ENCODE measurements around the gene PDE9A.
"Not testable (repeated sequence)": the region's sequence is repeated elsewhere in the genome, so short reads cannot be mapped to it uniquely, and the experiment has no call there.

PDE9A gene

DNA sequence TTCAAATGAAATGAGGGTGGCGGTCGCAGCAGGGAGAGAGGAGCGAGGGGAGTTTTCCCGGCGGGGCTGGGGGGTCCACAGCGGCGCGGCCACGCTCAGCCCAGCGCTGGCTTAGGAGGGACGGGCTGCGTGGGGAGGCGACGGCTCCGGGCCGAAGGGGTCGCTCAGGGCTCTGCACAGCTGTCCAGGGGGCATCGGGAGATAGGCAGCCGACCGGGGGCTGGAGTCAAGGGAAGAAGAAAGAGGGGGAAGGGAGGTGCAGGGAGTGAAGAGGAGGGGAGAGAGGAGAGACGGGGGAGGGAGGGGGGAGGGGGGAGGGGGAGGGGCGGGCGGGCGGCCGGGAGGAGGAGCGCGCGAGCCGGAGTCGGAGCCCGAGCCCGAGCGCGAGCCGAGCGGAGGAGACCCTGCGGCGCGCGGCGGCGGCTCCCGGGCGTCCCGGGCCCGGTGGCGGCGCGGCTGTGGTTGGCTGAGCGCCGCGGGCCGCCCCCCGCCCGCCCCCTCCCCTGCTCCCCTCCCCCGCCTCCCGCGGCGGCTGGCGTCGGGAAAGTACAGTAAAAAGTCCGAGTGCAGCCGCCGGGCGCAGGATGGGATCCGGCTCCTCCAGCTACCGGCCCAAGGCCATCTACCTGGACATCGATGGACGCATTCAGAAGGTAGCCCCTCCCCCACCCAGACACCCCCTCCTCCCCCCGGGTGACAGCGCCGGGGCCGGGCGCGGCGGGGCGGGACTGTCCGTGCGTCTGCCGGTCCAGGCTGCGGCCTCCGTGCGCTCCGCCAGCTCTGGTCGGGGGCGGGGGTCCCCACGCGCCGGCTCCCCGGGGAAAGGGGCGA lies at the start of gene PDE9A:
Gene PDE9A, plus strand, starts transcription at position 391 of the 831 bp plus-strand sequence. Its CDS starts 194 bp downstream, at position 585.
- no peak for DNase-seq (ENCODE audit: low spot score)

DNA sequence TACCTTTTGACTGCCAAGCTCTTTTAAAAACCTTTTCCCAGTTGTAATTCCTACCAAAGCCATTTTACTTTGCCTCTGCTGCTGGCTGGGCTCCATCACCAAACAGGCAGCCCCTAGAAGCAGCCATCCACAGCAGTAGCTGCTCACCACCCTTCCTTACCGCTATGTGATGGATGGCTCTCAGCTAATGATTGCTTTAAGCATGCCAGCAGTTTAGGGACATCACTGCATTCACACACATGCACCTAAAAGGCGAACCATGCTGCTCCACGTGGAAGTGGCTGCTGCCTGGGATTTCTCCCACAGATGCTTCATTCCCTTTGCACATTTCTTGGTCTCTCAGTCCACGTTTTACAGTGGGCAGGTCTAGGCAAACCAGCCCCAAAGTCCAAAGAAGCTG lies 46.3 kb upstream of the PDE9A start:
- no peak for DNase-seq (ENCODE audit: low spot score)

DNA sequence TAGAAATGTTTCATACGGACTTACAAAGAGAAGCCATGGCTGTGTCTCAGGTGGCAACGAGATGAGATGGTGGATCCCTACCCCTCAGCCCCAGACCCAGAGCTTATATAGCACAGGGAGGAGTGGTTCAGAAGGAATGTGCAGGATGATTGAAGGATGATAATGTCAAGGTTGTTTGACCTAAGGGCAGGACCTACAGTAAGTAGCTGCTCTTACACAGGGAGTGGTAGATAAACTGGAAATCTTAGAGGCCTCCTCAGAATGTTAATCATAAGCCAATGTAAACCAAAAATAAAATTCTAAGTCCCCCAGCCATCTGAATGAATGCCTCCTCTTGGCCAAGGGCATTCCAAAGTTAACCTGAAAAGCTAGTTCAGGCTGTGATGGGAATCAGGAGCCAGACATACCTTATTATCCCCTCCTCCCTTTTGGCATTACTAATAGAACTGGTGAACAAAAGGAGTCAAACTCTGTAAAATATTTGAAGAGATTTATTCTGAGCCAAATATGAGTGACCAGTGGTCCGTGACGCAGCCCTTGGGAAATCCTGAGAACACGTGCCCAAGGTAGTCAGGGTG lies 45.8 kb upstream of the PDE9A start:
- DNase-seq (ENCODE audit: low spot score): no peak

DNA sequence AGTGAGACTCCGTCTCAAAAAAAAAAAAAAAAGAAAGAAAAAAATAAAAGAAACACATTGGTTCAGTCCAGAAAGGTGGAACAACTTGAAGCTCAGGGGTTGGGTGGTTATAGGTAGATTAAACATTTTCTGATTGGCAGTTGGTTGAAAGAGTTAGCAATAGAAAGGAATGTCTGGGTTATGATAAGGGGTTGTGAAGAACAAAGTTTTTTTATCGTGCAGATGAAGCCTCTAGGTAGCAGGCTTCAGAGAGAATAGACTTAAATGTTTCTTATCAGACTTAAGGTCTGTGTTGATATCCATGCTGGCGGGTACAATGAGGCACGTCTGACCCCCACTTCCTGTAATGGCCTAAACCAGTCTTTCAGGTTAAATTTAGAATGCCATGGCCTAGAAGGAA lies 45.0 kb upstream of the PDE9A start:
- no peak for DNase-seq (ENCODE audit: low spot score)

DNA sequence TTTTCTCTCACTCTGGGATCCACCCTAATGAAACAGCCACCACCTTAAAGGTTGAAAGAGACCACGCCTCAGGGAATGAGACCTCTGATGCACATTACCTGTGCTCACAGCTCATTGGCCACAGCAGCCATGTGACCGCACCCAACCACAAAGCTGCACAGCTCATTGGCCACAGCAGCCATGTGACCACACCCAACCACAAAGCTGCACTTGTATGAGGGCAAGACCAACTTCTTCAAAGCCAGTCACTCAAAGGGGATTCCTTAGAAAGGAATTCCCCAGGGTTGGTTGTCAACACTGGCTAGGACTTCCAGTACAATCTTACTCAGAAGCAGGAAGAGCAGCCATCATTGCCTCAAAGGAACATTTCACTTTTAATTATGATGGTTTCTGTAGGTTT lies 43.6 kb upstream of the PDE9A start:
- DNase-seq (ENCODE audit: low spot score): peak; percentile 52

- no peak for DNase-seq (ENCODE audit: low spot score)
Measured at GRCh38 chr21:42611852-42612251, 41.6 kb upstream of the PDE9A start.

DNA sequence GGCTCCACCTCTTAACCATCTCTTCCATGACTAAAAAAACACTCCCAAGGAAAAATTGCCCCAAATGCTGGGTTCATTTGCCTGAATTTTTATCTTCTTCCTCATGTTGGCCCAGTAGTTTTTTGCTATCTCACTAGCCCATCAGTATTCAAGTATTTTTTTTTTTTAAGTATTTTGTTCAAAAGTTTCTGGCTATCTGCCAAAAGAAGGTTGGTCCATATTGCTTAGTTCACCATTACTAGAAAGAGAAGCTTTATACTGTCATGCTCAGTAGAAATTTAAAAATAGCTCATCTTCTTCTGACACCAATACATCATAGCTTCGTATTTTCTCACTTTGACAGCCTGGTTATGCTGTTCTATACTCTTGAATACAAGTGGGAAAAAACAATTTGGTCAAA lies 41.0 kb upstream of the PDE9A start:
- no peak for DNase-seq (ENCODE audit: low spot score)

DNA sequence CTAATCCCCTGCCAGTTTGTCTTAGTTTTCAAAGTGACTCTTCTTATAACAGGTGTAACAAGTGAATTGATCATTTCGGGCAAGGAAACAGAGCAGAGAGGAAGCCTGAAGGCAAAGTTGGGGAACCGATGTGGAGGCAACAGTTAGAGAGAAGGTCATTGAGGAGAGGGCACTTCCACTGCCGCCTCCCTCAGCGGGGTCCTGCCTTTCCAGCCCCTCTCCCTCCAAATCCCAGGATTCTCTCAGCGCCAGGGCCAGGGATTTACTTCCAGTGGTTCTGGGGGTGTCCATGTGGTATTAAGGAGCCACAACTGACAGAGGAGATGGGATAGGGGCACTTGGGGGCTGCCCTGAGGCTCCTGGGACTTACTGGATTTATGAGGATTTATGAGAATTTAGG lies 39.7 kb upstream of the PDE9A start:
- DNase-seq (ENCODE audit: low spot score): no peak

GRCh38 chr21:42614396-42614795 lies 39.0 kb upstream of the PDE9A start:
- DNase-seq (ENCODE audit: low spot score): peak; percentile 62

DNA sequence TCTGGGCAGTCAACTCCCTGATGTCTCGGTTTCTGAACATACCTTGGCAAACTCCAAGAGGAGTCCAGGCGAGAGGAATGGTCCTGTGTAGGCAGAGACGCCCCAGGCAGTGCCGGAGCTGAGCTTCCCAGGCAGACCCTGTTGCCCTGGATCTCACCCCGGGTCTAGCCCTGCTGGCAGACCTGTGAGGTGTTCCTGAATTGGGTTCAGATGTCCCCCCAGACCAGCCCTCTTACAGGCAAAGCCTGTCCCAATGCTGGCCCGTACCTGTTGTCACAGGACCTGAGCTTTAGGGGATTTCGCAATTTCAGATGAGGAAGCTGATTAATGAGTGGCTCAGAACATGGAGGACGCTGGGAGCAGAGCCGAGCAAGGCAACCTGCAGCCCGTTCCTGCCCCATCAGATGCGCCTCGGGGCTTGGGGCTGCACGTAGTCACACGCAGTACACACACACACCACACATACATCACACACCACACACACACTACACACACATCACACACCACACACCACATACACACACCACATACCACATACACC lies 38.5 kb upstream of the PDE9A start:
- DNase-seq (ENCODE audit: low spot score): peak; percentile 64

DNA sequence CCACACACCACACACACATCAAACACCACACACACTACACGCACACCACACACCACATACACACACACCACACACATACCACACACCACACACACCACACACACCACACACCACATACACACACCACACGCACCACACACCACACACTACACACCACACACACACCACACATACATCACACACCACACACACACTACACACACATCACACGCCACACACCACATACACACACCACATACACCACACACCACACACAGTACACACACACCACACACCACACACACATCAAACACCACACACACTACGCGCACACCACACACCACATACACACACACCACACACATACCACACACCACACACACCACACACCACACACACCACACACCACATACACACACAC lies 38.0 kb upstream of the PDE9A start:
- not testable (repeated sequence) for DNase-seq (ENCODE audit: low spot score)

GRCh38 chr21:42615924-42616323 lies 37.5 kb upstream of the PDE9A start:
- DNase-seq (ENCODE audit: low spot score): no peak

- DNase-seq (ENCODE audit: low spot score): peak; percentile 32
Measured at GRCh38 chr21:42616446-42616845, 37.0 kb upstream of the PDE9A start.

GRCh38 chr21:42616941-42617340 lies 36.5 kb upstream of the PDE9A start:
- no peak for DNase-seq (ENCODE audit: low spot score)

- DNase-seq (ENCODE audit: low spot score): no peak
Measured at GRCh38 chr21:42617486-42617885, 35.9 kb upstream of the PDE9A start.

DNA sequence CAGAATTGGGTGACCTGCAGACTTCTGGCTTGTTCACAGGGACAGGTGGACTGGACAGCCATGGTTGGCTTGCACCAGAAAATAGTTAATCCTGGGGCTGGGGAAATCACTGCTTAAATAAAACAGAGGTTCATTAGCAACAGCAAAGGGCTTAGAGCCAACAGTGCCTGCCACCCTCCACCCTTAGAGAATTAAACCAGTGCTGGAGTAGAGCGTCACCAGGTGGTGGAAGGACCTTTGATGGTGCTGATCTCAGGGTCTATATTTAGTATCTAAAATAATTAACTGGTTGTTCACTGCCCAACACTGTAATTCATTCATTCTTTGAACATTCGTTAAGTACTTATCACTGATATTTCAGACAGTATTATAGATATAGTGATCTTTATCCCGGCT lies 34.7 kb upstream of the PDE9A start:
- no peak for DNase-seq (ENCODE audit: low spot score)

GRCh38 chr21:42619166-42619565 lies 34.3 kb upstream of the PDE9A start:
- no peak for DNase-seq (ENCODE audit: low spot score)

- no peak for DNase-seq (ENCODE audit: low spot score)
Measured at GRCh38 chr21:42619841-42620240, 33.6 kb upstream of the PDE9A start.

- DNase-seq (ENCODE audit: low spot score): no peak
Measured at GRCh38 chr21:42621166-42621818, 32.1 kb upstream of the PDE9A start.

GRCh38 chr21:42621819-42622177 lies 31.6 kb upstream of the PDE9A start:
- no peak for DNase-seq (ENCODE audit: low spot score)

- no peak for DNase-seq (ENCODE audit: low spot score)
Measured at GRCh38 chr21:42622284-42622683, 31.1 kb upstream of the PDE9A start.

- no peak for DNase-seq (ENCODE audit: low spot score)
Measured at GRCh38 chr21:42623694-42624093, 29.7 kb upstream of the PDE9A start.

Data from CD4-positive, alpha-beta T cell treated with Interleukin-15 for 4 hours (primary cell).